ENCODE data around the gene ZNF239.
"Not testable (repeated sequence)": the region's sequence is repeated elsewhere in the genome, so short reads cannot be mapped to it uniquely, and the experiment has no call there.

ZNF239 gene

DNA sequence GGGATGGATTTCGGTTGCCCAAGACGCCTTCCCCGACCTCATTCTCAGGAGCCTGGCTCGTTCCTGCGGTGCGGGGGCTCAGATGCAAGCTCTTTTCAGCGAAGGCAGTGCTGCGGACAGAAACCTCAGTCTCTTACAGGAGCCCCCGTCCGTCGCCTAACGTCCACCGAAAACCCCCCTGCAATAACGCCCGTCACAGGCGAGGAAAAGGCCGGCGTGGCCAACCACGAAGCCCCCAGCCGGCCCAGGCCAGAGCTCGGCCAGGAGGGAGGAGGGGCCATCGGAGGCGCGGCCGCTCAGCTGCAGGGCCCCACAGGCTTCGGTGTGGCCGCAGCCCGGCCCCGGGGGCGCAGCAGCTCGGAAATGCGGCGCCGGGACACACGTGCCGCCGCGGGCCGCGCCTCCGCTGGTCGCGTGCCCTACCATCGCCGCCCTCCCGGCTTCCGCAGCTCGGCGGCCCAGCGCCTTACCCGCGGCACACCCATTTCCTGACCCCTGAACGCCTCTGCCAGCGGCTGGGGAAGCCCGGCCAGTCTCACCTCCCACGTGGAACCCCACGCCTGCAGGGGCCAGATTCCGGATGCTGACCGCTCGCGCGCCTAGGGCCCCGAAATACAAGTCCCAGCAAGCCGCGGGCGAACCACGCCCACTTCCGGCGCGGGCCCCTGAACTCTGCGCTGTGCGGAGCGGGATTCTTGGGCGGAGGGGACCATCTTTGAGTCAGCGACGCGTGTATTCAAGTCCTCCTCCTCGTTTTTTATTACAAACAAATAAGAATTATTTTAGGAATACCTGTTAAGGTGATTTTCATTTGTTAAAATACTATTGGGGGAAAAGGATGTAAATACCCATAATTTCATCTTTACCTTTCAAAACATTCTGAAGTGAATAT lies at the start of gene ZNF239:
TSS of gene ZNF239 (minus strand) at position 616 of the 892 bp plus-strand sequence. CDS start 16,537 bp downstream, outside the sequence.
- no peak for DNase-seq (ENCODE audit: low spot score)

DNA sequence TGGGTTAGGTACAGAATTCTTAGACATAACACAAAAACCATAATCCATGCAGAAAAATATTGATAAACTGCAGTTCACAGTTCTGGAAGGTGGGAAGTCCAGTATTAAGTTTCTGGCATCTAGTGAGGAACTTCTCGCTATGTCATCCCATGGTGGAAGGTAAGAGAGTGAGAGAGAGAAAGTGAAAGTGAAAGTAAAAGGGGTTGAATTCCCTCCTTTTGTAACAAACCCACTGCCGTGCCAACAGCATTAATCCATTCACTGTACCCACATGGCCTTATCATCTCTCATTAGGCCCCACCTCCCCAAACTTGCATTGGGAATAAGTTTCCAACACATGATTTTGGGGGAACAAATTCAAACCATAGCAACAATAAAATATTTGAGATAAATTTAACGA lies 48.9 kb upstream of the ZNF239 start:
- DNase-seq (ENCODE audit: low spot score) = no peak

DNA sequence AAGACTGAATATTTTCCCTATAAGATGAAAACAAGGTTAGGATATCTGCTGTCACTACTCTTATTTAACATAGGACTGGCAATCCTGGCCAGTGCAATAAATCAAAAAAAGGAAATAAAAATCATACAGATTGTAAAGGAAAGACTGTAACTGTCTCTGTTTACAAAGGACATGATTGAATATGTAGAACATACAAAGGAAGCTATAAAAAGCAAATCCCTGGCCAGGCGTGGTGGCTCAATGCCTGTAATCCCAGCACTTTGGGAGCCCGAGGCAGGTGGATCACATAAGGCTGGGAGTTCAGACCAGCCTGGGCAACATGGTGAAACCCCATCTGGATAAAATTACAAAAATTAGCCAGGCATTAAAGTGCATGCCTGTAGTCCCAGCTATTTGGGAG lies 47.6 kb upstream of the ZNF239 start:
- no peak for DNase-seq (ENCODE audit: low spot score)

DNA sequence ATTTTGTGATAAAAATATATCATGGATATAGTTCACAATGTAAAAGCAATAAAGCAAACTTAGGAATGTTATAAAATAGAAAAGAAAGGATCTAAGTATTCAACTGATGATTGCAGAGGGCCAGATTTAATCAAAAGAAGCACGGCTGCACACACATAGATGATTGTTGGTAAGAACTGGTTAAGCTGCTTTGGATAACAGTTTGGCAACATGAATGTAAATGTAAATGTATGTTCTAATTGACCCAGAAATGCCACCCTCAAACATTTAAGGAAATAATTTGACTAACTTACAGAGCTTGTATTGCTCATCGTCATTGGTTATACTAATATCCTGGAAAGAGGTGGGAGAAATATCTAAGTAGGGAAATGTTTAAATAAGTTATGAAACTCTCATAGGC lies 45.0 kb upstream of the ZNF239 start:
- DNase-seq (ENCODE audit: low spot score) = no peak

DNA sequence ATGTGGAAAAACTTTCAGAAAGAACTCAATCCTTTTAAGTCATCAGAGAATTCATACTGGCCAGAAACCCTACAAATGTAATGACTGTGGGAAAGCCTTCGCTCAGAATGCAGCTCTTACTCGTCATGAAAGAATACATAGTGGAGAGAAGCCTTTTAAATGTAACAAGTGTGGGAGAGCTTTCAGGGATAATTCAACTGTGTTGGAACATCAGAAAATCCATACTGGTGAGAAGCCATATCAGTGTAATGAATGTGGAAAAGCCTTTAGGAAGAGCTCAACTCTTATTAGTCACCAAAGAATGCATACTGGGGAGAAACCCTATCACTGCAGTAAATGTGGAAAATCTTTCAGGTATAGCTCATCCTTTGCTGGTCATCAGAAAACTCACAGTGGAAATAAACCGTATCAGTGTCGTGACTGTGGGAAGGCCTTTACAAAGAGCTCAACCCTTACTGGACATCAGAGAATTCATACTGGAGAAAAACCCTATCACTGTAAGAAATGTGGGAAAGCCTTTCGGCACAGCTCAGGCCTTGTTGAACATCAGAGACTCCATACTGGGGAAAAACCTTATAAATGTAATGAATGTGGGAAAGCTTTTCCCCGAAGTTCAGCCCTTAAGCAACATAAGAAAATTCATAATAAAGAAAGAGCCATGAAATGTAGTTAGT lies 42.4 kb upstream of the ZNF239 start:
- no peak for DNase-seq (ENCODE audit: low spot score)

DNA sequence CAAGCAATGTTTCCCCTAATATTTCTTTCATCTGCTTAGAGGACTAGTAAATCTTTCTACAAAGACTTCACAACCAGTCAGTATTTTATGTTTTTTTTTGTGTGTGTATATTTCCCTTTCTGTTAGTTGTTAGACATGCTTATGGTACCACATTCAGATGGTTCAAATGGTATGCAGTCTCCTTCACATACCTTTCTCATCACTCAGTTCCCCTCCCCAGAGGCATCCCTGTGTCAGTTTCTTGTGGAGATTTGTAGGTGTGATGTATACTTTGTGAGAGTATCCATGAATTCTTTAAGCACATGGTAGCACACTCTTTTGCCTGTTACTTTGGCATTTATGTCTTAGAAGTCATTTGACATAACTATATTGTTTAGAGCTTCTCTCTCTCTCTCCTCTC lies 36.2 kb upstream of the ZNF239 start:
- no peak for DNase-seq (ENCODE audit: low spot score)

DNA sequence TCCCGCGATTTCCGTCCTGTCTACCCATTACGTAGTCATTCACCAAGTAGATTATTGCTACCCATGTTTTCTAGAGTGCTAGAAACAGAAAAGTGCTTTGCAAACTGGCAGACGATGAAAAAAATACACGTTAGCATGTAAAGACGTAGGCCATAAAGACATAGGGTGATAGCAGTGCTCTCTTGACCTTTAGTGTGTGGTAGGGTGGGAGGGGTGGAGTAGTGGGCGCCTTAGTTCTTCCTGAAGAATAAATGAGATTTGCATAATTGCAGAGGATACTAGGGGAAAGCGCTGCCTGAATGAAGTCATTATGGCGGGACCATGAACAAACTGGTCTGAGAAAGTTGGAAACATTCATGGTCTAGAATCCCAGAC lies 32.8 kb upstream of the ZNF239 start:
- no peak for DNase-seq (ENCODE audit: low spot score)

DNA sequence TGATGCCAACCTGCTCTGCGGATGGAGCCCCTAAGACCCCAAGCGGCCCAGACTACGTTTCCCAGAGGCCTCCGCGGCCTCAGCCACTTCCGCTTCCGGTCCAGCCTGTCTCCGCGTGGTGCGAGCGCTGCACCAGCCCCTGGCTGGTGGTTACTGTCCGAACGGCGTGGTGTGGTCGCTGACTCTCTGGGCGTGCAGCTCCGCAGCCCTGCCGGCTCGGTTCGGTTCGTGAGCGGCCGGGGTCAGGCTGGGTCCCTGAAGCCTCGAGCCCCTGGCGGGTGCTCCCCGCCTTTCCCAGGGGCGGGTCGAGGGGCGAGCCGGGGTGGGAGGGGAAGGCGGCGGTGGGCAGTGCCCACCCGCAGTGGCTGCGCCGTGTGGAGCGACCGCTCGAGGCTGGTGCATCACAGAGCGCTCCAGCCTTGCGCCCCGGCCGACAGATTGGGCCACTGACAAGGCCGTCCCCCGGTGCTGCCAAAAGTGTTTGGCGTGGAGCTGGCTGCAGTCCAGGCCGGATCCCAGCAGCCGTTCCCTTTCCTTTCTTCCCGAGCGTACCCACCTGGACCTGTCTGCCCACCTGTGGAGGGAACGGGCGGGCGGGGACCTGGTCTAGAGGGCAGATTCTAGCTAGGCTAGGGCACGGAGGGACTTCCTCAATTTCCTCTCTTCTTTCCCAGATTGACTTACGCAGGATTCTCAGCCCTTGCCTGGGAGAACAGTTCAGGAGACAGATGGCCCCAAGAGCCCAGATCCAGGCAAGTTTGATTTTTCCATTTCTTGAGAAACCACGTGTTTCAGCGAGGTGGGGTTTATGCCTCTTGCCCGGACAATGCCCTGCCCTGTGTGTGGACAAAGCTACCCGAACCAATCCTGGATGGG lies 32.1 kb upstream of the ZNF239 start, which contains the start of gene ZNF485:
TSS of gene ZNF485 (plus strand) at position 116 of the 876 bp plus-strand sequence. CDS start at position 729, 613 bp downstream.
- peak; percentile 54 for DNase-seq (ENCODE audit: low spot score)

DNA sequence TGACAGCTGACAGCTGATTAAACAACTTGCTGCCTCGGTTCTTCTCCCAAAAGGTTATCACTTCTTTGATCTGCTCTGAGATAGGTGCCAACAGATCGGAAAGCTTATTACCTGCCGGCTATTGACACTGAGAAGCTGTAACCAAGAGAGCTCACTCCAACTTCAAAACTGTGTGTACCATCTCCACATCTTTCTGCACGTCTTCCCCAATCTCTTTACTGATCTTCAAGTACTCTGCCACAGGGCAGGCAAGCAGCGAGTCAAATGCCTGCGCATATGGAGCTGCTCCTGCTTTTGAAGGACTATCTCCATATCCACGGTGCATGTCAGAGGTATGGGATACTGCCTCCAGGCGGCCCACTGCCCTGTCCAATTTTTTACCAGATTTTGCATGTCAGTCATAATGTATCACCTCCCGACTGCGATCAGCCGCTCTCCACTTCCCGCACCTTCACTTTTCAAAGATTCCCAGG lies 31.5 kb upstream of the ZNF239 start:
- DNase-seq (ENCODE audit: low spot score) = no peak

DNA sequence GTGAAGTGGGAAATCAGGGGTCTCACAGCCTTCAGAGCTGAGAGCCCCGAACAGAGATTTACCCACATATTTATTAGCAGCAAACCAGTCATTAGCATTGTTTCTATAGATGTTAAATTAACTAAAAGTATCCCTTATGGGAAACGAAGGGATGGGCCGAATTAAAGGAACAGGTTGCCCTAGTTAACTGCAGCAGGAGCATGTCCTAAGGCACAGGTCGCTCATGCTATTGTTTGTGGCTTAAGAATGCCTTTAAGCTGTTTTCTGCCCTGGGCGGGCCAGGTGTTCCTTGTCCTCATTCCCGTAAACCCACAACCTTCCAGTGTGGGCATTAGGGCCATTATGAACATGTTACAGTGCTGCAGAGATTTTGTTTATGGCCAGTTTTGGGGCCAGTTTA lies 27.2 kb upstream of the ZNF239 start:
- DNase-seq (ENCODE audit: low spot score) = not testable (repeated sequence)

DNA sequence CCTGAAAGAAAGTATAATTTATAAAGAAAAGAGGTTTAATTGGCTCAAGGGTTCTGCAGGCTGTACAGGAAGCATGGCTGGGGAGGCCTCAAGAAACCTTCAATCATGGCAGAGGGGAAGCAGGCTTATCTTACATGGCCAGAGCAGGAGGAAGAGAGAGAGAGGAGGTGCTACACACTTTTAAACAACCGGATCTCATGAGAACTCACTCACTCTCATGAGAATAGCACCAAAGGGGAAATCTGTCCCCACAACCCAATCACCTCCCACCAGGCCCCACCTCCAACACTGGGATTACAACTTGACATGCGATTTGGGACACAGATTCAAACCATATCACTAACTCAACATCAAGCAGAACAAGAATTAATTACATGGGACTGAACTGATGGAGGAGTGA lies 24.9 kb upstream of the ZNF239 start:
- DNase-seq (ENCODE audit: low spot score) = no peak

DNA sequence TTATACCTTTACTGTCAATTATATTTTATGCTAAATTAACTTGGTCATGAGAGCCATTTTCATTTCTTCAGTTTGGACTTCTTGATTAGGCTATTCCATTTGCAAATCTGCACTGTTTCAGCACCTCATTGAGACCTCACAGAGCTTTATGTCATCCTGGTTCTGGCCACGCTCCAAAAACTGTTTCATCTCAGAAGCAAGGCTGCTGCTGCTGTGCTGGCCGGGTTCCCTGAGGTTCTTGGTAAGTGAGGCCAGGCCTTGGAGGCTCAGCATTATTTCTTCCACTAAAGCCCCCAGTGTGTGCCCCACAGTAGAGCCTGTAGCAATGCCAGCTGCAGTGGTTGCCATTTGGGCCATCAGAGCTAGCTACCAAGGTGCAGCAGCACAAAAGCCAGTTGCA lies 24.0 kb upstream of the ZNF239 start:
- DNase-seq (ENCODE audit: low spot score) = no peak

DNA sequence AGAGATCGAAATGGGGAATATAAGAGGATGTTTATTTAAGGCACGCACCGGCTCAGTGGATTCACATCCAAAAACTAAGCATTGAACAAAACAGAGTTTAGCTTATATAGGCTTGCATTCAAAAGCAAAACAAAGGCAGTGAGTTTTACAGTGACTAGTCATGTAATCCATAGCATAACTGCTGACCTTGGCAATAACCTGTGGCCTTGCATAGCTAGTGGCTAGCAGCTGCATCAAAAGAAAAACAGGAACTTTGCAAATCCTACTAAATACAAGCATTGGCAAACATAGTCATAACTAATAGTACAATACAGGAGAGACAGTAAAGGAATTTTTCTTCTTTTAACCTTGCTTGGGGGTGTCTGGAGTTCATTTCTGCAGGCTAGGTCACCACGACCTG lies 22.1 kb upstream of the ZNF239 start:
- no peak for DNase-seq (ENCODE audit: low spot score)

DNA sequence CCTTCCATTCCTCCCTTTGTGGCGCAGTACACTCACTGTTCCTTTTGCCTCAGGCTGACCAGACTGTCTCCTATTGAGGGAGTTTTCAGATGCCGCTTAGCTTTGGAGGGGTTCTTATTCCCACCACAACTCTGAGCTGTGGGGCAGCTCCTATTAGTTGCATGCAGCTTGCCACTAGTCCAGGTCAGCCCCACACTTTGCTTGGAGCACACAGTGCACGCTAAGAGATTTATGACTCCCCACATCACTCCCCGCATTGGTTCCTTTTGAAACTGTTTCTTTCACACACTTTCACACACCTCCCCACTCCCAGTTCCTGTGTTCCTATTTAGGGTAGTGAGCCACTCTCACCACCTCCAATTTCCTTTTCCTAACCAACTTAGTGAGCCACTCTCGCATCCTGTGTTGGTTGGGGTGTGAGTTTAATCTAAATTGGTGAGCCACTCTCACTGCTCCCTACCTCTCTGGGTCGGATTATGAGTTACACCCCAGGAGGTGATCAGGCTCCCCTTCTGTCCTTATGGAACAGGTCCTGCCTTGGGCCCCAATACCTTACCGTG lies 21.4 kb upstream of the ZNF239 start:
- no peak for DNase-seq (ENCODE audit: low spot score)

DNA sequence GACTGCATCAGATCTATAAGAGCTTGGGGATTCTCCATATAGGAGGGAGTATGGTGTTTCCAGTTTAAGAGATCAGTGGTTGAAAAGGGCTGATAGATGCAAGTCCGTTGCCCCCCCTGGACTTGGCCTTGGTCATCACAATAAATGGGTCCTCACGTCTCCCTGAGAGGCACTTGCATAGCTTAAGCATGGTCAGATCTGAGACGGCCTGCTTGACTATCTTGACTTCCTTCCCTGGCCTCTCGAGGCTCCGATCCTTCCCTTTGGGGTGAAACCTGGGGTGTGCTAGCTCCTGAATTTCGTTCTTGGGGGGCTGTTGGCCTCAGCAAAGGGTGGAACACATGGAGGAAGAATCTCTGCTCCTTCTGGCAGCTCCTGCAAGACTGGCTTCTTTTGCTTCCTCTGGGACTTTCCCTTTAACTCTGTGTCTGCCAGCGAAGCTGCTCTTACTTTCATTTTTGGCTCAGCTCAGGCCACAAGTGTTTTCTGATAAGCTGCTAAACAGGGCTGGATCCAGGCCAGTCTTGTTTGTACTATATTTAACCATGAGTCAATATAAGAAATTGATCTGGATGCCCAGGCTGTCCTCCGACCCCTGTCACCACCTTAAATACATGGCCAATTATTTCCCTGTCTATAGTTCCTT lies 20.7 kb upstream of the ZNF239 start:
- no peak for DNase-seq (ENCODE audit: low spot score)

DNA sequence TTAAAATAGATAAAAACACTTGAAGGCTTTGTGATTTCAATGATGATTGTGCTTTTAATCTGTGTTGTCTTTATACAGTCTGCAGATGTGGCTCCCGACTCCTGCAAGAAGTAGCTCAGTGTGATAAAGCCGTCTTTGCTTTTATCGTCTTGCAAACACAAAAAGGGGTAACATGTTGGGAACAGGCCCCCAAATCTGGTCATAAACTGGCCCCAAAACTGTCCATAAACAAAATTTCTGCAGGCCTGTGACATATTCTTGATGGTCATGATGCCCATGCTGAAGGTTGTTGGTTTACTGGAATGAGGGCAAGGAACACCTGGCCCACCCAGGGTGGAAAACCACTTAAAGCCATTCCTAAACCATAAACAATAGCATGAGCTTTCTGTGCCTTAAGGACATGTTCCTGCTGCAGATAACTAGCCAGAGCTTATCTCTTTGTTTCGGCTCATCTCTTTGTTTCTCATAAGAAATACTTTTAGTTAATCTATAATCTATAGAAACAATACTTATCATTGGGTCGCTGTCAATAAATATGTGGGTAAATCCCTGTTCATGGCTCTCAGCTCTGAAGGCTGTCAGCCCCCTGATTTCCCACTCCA lies 17.0 kb upstream of the ZNF239 start:
- no peak for DNase-seq (ENCODE audit: low spot score)

DNA sequence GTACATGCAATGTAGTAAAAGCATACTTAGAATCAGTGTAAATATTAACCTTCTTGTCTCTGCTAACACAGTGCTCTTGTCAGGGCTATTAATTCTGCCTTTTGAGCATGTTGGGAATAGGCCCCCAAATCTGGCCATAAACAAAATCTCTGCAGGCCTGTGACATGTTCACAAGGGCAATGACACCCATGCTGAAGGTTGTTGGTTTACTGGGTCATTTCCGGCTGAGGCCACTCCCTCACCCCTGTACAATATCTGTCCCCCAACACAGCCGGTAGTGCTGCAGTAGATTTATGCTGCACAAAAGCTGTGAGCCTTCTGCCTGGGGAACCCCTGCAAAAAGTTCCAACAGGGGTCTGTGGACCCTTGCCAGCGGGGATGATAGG lies 12.3 kb upstream of the ZNF239 start:
- DNase-seq (ENCODE audit: low spot score) = not testable (repeated sequence)

DNA sequence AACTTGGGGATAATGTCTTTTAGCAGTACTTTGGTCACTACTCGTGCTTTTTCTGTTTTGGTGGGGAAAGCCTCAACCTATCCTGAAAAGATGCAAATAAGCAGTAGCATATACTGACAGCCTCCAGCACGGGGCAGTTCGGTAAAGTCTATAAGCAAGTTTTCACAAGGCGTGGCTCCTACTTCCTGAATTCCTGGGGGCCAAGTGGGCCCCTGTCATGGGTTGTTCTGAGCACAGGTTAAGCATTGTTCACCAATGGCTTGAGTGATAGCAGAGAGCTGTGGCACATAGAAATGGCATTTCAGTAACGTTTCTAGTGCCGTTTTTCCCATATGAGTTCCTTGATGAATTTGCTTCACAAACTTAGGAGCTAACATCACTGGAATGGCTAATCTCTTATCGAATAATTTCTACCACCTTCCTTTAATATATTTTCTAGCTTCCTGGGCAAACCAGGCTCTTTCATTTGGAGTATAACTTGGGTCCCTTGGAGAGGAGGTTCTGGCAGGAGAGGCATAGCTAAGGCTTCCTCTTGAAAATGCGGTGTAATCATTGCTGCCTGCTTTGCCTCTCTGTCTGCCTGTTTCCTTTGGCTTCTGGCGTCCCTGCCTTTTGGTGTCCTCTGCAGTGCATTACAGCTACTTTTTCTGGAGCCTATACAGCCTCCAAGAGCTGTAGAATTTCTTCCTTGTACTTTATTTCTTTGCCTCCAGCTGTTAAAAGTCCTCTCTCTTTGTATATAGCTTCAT lies 11.7 kb upstream of the ZNF239 start:
- DNase-seq (ENCODE audit: low spot score) = no peak

DNA sequence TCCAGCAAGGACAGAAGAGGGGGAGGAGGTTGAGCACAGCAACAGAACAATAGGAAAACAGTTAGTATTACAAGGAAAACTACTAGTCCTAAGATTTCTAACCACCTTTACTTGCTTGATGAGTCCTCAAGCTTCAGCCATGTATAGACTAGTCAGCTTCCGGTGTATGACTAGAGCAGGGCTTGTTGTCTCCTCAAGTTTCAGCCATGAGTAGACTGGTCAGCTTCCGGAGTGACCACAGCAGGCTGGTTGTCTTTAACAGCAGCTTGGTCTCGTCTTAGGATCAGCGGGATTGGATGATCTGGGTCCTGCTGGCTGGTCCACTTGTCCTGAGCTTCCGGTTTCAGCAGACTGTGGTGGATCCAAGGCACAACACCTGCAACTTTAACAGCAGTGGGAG lies 10.6 kb upstream of the ZNF239 start:
- no peak for DNase-seq (ENCODE audit: low spot score)

DNA sequence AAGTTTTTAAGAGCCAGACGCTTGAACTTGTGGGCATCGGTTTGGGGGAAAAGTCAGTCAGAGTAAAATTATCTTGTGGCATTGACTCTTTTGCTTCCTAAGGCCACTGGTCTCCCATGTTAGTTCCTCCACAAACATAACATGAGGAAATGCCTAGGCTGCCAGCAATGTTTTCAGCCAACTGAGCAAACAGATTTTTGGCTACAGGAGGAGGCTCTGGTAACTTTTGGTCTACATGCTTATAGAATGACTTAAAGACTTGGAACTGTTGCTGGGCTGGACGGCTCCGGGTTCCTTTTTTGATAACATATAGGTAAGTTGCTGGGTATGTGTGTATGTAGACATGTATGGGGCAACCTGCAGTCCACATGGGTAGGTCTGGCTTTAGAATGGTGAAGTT lies 9.6 kb upstream of the ZNF239 start:
- no peak for DNase-seq (ENCODE audit: low spot score)

Data from COLO829 (cell line).